ENCODE measurements around the gene IRF7.
A peak's percentile ranks its signal among the peaks of the same experiment; 100 is the strongest.
"Not testable (repeated sequence)": the region's sequence is repeated elsewhere in the genome, so short reads cannot be mapped to it uniquely, and the experiment has no call there.

IRF7 gene

GRCh38 chr11:581752-582151 lies 34.0 kb downstream of the IRF7 start:
- peak in 16 of 56 donors; percentile 16 to 69 (median 33) for DNase-seq

GRCh38 chr11:581342-581741 lies 34.4 kb downstream of the IRF7 start:
- DNase-seq = no peak

- no peak for DNase-seq
Observed at GRCh38 chr11:579830-580601, 35.7 kb downstream of the IRF7 start.

GRCh38 chr11:578276-579035 lies 37.3 kb downstream of the IRF7 start:
- no peak for DNase-seq

- DNase-seq = no peak
Observed at GRCh38 chr11:577611-577894, 38.2 kb downstream of the IRF7 start.

GRCh38 chr11:576811-577610 lies 38.7 kb downstream of the IRF7 start:
- no peak for DNase-seq

GRCh38 chr11:575996-576768 lies 39.6 kb downstream of the IRF7 start, which contains the start of gene PHRF1:
Gene PHRF1, plus strand, starts transcription at chr11:576470. Its CDS starts 5,043 bp downstream, at chr11:581513.
- peak; percentile 66 to 99 (median 92) for DNase-seq

- DNase-seq = peak in 1 of 56 donors; percentile 41
Observed at GRCh38 chr11:575313-575995, 40.3 kb downstream of the IRF7 start.

GRCh38 chr11:574632-575312 lies 41.0 kb downstream of the IRF7 start:
- DNase-seq = no peak

GRCh38 chr11:574031-574570 lies 41.6 kb downstream of the IRF7 start:
- DNase-seq = not testable (repeated sequence)

- no peak for DNase-seq
Observed at GRCh38 chr11:573146-573759, 42.5 kb downstream of the IRF7 start.

GRCh38 chr11:571802-572185 lies 44.0 kb downstream of the IRF7 start:
- DNase-seq = no peak

- no peak for DNase-seq
Observed at GRCh38 chr11:569158-569885, 46.4 kb downstream of the IRF7 start.

- DNase-seq = peak in 55 of 56 donors; percentile 34 to 93 (median 80)
Observed at GRCh38 chr11:568306-569157, 47.2 kb downstream of the IRF7 start.

GRCh38 chr11:567629-568292 lies 48.0 kb downstream of the IRF7 start:
- no peak for DNase-seq

- no peak for DNase-seq
Observed at GRCh38 chr11:567011-567628, 48.6 kb downstream of the IRF7 start.
